CD4-positive, alpha-beta T cell treated with Interleukin-6 at 100 ng/mL for 8 hours (primary cell): ENCODE measurements around the gene SERPINB2.
"Not testable (repeated sequence)": the region's sequence is repeated elsewhere in the genome, so short reads cannot be mapped to it uniquely, and the experiment has no call there.

Experiments
- DNase-seq: peaks from one replicate; pipeline ENCODE4 v3.0.0-alpha.2; 2020; ENCODE audit warnings: mixed read lengths, low spot score

The SERPINB2 gene

DNA sequence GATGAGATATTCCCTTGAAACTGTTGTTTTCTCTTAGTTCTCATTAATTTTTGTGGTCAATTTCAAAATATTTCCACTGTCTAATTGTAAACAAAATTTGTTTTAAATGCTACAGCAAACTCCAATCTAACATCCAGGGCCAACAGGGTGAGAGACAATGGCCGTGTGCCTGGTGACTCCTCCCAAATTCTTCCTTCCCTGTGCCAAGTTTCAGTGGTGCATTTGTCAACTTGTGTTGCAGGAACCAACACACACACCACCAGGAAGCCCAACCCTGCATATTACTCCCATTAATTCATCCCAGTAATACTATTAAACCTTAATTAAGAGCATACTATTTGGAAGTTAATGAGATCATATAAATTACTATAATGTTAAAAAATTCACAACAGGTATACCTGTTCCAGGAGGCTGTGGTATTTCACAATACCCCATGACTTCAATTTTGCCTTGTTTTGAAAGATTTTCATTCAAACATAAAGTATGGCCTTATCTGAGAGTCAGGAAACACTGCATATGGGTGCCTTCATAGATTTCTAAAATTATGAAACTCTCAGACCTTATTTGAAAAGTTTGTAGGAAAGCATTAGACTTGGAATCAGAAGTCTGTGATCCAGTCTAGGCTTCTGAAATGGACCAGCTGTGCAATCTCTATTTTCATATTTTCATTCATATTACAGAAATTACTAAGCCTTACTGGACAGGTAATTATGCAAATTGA is 1.1 kb downstream of the SERPINB2 start:
- DNase-seq = no peak

DNA sequence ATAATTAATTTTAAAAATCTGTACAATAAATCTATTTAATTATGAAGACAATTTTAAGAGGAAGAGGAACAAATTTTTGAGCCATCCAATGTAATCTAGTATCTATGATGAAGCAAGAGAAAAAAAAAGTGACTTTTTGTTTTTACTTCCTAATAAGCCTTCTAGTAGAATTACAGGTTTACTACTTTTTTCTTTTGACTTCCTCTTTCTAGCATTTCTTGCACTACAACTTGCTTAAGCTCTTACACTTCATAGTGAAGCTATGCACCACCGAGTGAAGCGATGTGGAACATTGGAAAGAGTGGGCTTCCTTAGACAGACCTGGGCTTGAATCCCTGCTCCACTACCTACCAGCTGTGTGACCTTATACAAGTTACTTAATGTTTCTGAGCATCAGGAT is 2.1 kb downstream of the SERPINB2 start:
- no peak for DNase-seq

DNA sequence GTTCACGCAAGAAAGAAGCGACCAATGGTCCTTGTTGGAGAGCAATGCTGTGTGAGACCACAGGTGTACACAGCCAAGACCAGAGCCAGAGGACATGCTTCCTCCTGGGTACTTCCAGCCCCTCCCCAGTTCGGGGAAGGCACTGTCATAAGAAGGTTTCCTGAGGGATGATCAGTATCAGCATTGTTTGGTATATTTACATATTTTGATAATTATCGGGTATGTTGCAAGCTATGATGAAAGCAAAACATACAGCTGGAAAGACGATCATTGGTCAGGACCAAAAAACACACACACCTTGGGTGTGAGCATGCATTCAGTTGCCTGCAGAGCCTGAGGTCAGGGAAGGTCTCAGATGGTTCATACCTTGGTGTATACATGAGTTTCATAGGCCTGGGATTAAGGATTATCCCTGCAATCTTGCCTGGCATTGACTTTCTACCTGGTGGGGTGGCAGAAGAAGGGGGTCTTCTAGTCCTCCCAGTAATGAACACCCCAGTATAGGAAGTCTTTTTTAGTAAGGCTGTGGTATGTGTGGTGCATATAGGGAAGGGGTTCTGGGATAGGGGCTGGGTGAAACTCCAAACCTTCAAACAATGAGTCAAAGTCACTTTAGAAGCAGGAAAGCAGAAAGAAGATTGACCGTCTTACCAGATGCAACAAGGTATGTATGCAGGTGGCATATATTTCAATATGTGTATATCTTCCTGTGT is 2.9 kb downstream of the SERPINB2 start:
- DNase-seq = no peak

GRCh38 chr18:63890950-63891304 is 3.4 kb downstream of the SERPINB2 start:
- DNase-seq = no peak

GRCh38 chr18:63892566-63892965 is 5.1 kb downstream of the SERPINB2 start:
- DNase-seq = no peak

- no peak for DNase-seq
Observed at GRCh38 chr18:63894106-63894772, 6.7 kb downstream of the SERPINB2 start.

- no peak for DNase-seq
Observed at GRCh38 chr18:63895190-63895589, 7.7 kb downstream of the SERPINB2 start.

GRCh38 chr18:63897072-63897471 is 9.6 kb downstream of the SERPINB2 start:
- DNase-seq = no peak

DNA sequence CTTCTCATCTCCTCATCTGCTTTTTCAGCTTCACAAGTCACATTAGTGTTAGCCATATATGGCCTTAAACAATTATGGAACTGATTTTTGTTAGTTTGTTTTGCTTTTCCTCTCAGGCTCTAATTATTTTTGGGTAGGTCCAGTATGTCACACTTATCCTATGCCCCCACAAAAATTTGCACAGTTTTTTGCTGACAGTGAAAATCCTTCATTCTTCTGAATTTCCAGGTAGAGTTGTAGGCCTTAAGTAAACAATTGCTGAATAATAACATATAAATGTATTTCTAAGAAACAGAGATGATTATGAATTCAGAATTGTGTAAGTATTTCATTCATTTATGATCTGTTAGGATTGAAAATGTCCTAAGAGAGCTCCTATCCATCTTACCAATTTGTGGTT is 11.7 kb downstream of the SERPINB2 start:
- DNase-seq = no peak

DNA sequence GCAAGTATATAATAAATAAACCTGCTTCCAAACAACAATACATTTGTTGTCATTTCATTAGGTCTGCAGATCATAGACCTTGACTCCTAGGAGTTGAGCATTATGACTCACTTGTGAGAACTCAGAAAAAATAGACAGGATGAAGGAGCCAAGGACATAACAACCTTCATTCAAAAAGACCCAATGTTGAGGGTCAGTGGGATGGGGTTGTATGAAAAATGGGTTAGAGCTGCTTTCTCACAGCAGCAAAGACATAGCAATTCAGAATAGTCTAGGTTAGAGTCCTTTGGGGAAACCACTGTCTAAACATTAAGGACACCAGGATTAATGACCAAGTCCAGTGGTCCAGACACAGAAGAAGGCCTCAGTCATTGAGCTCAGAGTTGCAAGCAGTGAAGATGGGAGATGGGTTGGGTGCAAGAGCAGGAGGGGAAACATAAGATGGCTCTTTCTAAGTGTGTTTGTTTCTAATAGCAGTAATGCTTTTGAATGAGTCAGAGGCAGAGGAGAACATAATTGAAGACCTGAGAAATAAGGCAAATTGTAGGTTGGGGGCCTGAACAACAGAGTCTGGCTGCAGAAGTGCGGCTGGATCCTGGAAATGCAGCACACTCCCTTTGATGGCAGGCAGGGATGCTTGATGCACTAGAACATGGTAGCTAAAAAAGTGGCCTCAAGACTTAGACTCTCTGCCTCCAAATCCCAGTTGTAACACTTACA is 16.5 kb downstream of the SERPINB2 start:
- DNase-seq = no peak

DNA sequence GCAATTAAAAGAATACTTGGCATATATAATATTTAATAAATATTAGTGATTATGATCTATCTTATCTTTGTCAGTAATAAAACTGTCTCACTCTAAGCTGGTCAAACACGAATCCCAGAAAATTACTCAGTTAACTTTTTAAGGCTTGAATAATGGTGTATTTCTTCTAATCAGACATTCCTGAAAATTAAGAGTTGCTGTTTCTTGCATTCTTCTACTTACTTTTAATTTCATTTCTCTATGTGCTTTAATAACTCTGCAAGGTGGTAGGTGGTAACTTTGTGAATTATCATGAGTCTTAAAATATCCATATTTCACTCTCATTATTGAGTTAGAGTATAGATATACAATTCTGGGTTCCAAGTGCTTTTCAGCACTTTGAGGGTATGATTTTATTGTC is 17.2 kb downstream of the SERPINB2 start:
- no peak for DNase-seq

GRCh38 chr18:63905361-63905760 is 17.9 kb downstream of the SERPINB2 start:
- DNase-seq = no peak

- DNase-seq = no peak
Observed at GRCh38 chr18:63906056-63906455, 18.6 kb downstream of the SERPINB2 start.

- DNase-seq = no peak
Observed at GRCh38 chr18:63907664-63908063, 20.2 kb downstream of the SERPINB2 start, which contains the start of gene SERPINB10. Gene SERPINB10, plus strand, starts transcription at chr18:63907958. Its CDS starts 7,553 bp downstream, at chr18:63915511.

DNA sequence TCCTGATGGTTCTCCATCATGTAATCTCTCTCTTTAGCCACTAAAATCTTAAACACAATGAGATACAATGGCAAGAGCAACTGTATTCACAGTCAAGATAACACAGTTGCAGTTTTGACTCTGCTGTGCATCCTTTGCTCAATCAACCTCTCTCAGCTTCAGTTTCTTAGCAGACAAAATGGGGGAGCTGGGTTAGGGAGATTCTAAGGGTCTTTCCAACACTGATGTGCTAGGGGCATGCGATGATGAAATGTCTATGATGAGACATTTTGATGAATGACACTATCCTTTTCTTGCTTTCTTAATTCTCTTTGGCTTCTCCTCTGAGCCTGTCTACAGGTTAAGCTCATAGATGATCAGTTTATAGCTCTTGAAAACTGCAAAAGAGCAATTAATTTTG is 21.4 kb downstream of the SERPINB2 start:
- DNase-seq = no peak

GRCh38 chr18:63909870-63910269 is 22.4 kb downstream of the SERPINB2 start:
- no peak for DNase-seq

DNA sequence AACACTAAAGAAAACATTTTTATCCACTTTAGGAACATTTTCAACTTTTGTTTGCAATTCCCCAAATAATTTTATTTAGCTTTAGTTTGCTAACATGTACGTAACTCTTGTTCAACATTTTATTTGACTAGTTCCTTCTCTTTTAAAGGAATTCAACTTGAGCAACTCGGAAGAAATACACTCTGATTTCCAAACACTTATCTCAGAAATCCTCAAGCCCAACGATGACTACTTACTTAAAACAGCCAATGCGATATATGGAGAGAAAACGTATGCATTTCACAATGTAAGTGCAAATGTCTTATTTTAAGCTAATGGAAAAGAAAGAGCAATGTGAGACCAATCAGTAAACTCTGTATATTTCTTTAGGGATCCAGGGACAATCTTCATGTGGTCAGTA is 30.3 kb downstream of the SERPINB2 start:
- no peak for DNase-seq

GRCh38 chr18:63922049-63922448 is 34.5 kb downstream of the SERPINB2 start:
- no peak for DNase-seq

GRCh38 chr18:63924551-63924950 is 37.0 kb downstream of the SERPINB2 start:
- no peak for DNase-seq

DNA sequence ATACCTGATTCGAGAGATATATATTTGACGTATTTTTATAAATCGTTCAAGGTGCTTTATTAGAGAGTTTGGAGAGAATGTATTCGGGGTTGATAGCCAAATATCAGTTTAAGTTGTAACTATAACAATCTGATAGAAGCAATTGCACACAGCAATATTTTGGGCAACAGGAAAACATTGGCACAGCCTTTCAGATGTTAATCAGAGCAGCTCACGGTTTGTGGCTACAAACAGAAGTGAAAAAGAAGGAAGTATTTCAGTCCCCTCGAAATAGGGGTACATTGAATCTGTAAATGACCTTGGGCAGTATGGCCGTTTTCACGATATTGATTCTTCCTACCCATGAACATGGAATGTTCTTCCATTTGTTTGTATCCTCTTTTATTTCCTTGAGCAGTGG is 40.8 kb downstream of the SERPINB2 start:
- no peak for DNase-seq

DNA sequence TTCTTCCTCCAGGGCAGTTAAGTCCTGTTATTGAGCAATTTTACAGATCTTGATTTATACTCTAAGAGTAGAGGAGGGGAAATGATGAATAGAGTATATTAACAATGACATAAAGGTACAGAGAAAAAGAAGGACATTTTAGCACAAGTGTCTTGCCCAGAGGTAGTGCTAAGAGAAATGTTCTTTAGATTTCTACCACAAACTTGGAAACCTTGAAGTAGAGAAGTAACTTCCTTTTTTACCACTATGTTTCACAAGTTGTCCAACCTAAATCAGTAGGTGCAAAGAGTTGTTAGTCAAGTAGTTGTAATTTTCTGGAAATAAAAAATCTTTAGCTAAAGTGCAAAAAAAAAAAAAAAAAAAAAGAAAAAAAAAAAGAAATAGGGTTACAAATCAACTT is 41.9 kb downstream of the SERPINB2 start:
- not testable (repeated sequence) for DNase-seq

- DNase-seq = no peak
Observed at GRCh38 chr18:63930773-63931354, 43.4 kb downstream of the SERPINB2 start.
